PC-3 (cell line): ENCODE results near the gene TACO1. TPM values are rescaled to one million over a fixed set of nuclear protein-coding genes. Genes with fewer than 3 reads are reported as not detected.
A peak's percentile ranks its signal among the peaks of the same experiment; 100 is the strongest.

Source experiments
- ATAC-seq: fragments of 200-7000 bp; cut with Tn5 transposase; 2 replicates; pipeline ENCODE4 v1.9.1; 2020; ENCODE audit warnings: mild to moderate bottlenecking, moderate library complexity
- BruUV-seq: library from RNA; stranded (reverse); fragments of 400-500 nt; replicated peaks from 2 replicates; lab custom pipeline; 2021; lab: Mats Ljungman, UMichigan
- CTCF ChIA-PET: fragments of 300-600 bp; sonication (Branson Sonifier 250); formaldehyde crosslinking; loops from one replicate; lab custom pipeline; 2022; ENCODE audit warnings: antibody characterized with exemption; lab: Charles Lee
- POLR2A ChIA-PET: fragments of 300-600 bp; sonication (Branson Sonifier 250); formaldehyde crosslinking; loops from one replicate; lab custom pipeline; 2022; ENCODE audit warnings: antibody characterized with exemption; ENCODE audit not compliant: unreplicated experiment; lab: Charles Lee
- DNase-seq: peaks from one replicate; pipeline ENCODE4 v3.0.0-alpha.2; 2015
- H2AFZ ChIP-seq: fragments of 300-600 bp; sonication (generic); 2 replicates; pipeline ENCODE4 v1.6.0; 2016; ENCODE audit warnings: antibody characterized with exemption, low read length
- H3F3A ChIP-seq: fragments of 300-600 bp; sonication (generic); one replicate; pipeline ENCODE4 v1.6.0; 2017; ENCODE audit warnings: antibody characterized with exemption, low read length, control low read depth, mild to moderate bottlenecking; ENCODE audit not compliant: unreplicated experiment
- H3K27ac ChIP-seq: fragments of 300-600 bp; sonication (generic); 2 replicates; pipeline ENCODE4 v1.5.1; 2016; ENCODE audit warnings: mild to moderate bottlenecking, low read length
- H3K27me3 ChIP-seq: fragments of 300-600 bp; sonication (generic); 2 replicates; pipeline ENCODE4 v1.6.1; 2016; ENCODE audit warnings: low read length, mixed read lengths
- H3K36me3 ChIP-seq: fragments of 300-600 bp; sonication (generic); 2 replicates; pipeline ENCODE4 v1.6.1; 2016; ENCODE audit warnings: low read depth, mixed run types, low read length, mixed read lengths
- H3K4me1 ChIP-seq: fragments of 300-600 bp; sonication (generic); 2 replicates; pipeline ENCODE4 v1.5.1; 2016; ENCODE audit warnings: low read length; ENCODE audit not compliant: insufficient read depth
- H3K4me2 ChIP-seq: fragments of 300-600 bp; sonication (generic); 2 replicates; pipeline ENCODE4 v1.6.0; 2016; ENCODE audit warnings: low read length
- H3K4me3 ChIP-seq: fragments of 300-600 bp; sonication (generic); 2 replicates; pipeline ENCODE4 v1.5.1; 2016; ENCODE audit warnings: mild to moderate bottlenecking, low read length, mixed read lengths
- H3K79me2 ChIP-seq: fragments of 300-600 bp; sonication (generic); 2 replicates; pipeline ENCODE4 v1.6.1; 2017; ENCODE audit warnings: low read length, mixed read lengths
- H3K9ac ChIP-seq: fragments of 300-600 bp; sonication (generic); 2 replicates; pipeline ENCODE4 v1.6.0; 2016; ENCODE audit warnings: mild to moderate bottlenecking, low read length
- H3K9me2 ChIP-seq: fragments of 300-600 bp; sonication (generic); replicated peaks from 2 replicates; pipeline ENCODE4 v1.6.1; 2016; ENCODE audit warnings: mixed run types, low read length, mixed read lengths
- H3K9me3 ChIP-seq: fragments of 300-600 bp; sonication (generic); 2 replicates; pipeline ENCODE4 v1.6.1; 2016; ENCODE audit warnings: low read length, mixed read lengths
- H4K20me1 ChIP-seq: fragments of 300-600 bp; sonication (generic); 2 replicates; pipeline ENCODE4 v1.6.1; 2016; ENCODE audit warnings: low read length, mixed read lengths
- EZH2 ChIP-seq: fragments of 300-600 bp; sonication (generic); IDR thresholded peaks from one replicate; pipeline ENCODE4 v1.6.1; 2017; ENCODE audit warnings: antibody characterized with exemption, mild to moderate bottlenecking, low read length; ENCODE audit not compliant: unreplicated experiment
- EZH2phosphoT487 ChIP-seq: fragments of 300-600 bp; sonication (generic); IDR thresholded peaks from 2 replicates; pipeline ENCODE4 v1.6.1; 2018; ENCODE audit warnings: mild to moderate bottlenecking, antibody characterized with exemption, low read length, borderline replicate concordance
- intact Hi-C: fragments of 100-400 bp; cut with micrococcal nuclease; formaldehyde crosslinking; loops from 2 replicates; pipeline ENCODE4 v1.9.0; 2023
- total RNA-seq: library from RNA; depleted of rRNA; stranded (reverse); fragments of >200 nt; gene quantifications from 2 replicates; pipeline ENCODE4 v1.2.3, GENCODE V29; 2014
- TF ChIP-seq, protein P1 (sequence below): fragments of 300-600 bp; sonication (generic); conservative IDR thresholded peaks from 2 replicates; pipeline ENCODE4 v1.5.1; 2017; ENCODE audit warnings: antibody characterized with exemption, low read depth, mild to moderate bottlenecking, low read length

Gene TACO1
- total RNA-seq, 1 experiment from 2014 or later = 47.9 TPM

DNA sequence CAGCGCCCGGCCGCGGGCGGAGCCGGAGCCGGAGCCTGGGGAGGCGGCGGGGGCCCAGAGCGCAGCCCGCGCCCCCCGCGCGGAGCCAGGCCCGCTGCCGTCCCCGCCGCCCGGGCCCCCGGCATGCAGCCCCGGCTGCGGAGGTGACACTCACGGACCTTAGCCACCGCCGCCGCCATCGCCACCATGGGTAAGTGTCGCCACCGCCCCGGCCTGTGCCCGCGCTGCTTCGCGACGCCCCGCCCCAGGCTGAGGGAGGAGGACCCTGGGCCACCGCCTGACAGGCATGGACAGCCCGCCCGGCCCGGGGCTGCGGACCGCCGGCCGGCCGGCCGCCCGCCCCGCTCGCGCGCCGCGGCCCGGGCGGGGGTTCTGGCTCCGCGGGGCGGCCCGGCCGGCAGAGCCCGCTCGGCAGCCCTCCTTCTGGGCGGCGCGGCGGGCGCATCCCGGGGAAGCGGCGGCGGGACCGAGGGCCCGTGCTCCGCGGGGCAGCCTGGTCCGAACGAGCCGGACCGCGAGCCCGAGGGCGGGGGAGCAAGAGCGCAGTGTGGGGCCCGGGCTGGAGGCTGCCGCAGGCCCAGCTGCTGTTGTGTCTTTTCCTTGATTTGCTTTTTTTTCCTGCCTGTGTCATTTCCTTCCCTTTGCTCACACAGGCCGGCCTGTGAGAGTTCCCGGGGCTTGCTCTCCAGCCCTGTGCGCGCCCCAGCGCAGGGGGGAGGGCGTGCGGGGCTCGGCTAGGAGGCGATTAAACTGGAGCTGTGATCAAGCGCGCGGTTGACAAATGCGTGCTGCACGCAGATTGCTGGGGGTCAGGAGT is 22.1 kb downstream of the TACO1 start:
- H2AFZ ChIP-seq = peak overlapping the region; percentile 86
- POLR2A ChIA-PET = interaction anchor here (0.5 to 0.6 kb wide), 2 partner anchors 19 to 73 kb away, joined by 3 read pairs; no protein-coding TSS in a partner anchor
- no TSS peak for BruUV-seq
- peak overlapping the region; percentile 59 for H3K9ac ChIP-seq
- H4K20me1 ChIP-seq = 0 out of 2 replicates have a peak, but pooled peaks cover 4% of the 10 kb centered on the region
- no peaks in the 10 kb centered on the region for H3K36me3 ChIP-seq
- peak overlapping the region; percentile 93 for H3K4me2 ChIP-seq
- no peaks in the 10 kb centered on the region for H3F3A ChIP-seq
- peak overlapping the region; percentile 82 for H3K4me3 ChIP-seq
- no peaks in the 10 kb centered on the region for H3K9me2 ChIP-seq
- H3K79me2 ChIP-seq = peaks cover 44% of the 10 kb centered on the region
- intact Hi-C loops = loop anchor here (5.0 kb wide), 2 partner anchors 75 to 120 kb away; partner anchors contain the start of gene STRADA
- no peaks in the 10 kb centered on the region for H3K9me3 ChIP-seq
- ATAC-seq (peak; percentile 56), DNase-seq (peak; percentile 58)
- H3K27ac ChIP-seq = no peak overlapping the region
- no peaks in the 10 kb centered on the region for H3K27me3 ChIP-seq
- TF ChIP-seq EZH2 (no peak), EZH2phosphoT487 (no peak)
- TF ChIP-seq, protein P1, sequence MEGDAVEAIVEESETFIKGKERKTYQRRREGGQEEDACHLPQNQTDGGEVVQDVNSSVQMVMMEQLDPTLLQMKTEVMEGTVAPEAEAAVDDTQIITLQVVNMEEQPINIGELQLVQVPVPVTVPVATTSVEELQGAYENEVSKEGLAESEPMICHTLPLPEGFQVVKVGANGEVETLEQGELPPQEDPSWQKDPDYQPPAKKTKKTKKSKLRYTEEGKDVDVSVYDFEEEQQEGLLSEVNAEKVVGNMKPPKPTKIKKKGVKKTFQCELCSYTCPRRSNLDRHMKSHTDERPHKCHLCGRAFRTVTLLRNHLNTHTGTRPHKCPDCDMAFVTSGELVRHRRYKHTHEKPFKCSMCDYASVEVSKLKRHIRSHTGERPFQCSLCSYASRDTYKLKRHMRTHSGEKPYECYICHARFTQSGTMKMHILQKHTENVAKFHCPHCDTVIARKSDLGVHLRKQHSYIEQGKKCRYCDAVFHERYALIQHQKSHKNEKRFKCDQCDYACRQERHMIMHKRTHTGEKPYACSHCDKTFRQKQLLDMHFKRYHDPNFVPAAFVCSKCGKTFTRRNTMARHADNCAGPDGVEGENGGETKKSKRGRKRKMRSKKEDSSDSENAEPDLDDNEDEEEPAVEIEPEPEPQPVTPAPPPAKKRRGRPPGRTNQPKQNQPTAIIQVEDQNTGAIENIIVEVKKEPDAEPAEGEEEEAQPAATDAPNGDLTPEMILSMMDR = no peak
- CTCF ChIA-PET = interaction anchor here (0.5 to 1.5 kb wide), 4 partner anchors 11 to 799 kb away, joined by 3 to 16 read pairs (median 4); no protein-coding TSS in a partner anchor
- H3K4me1 ChIP-seq = peaks cover 26% of the 10 kb centered on the region

DNA sequence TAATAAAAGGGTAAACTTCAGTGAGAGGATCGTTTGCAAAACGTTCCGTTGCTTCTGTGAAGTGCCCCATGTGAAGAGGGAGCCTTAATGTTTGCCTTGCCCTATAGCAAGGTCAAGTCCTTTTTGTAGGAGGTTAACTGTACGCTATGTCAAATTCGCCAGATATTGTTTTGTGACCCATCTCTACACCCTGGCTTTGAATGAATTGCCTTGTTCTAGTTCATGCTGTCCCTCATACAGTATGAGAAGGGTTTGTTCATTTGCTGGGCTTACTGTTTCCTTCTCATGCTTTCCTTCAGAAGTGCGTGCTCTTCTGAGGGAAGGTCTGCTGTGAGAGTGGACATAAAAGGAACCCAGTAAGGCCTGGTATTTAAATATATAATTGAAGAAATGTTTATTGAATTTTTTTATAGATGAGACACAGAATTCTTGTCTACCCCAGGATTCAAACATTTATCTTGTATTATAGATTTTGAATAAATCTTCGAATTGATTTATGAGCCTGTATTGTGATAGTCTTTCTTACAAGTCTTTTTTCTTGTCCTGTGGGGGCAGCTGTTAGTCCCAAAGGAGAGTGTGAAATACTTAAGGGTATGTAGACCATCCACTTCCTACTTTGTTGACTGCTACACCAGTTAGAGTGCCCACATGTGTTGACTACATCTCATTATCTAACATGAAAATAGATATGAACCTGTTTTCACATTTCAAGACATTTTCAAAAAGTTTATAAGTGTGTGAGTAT is 23.3 kb downstream of the TACO1 start:
- TF ChIP-seq EZH2phosphoT487 = no peak
- no peak for TF ChIP-seq EZH2
- Histone ChIP-seq H3K79me2 (peaks cover 44% of the 10 kb centered on the region), H3F3A (no peaks in the 10 kb centered on the region), H3K36me3 (no peaks in the 10 kb centered on the region), H4K20me1 (0 out of 2 replicates have a peak, but pooled peaks cover 4% of the 10 kb centered on the region), H3K27ac (no peak overlapping the region), H3K9me3 (no peaks in the 10 kb centered on the region), H2AFZ (peak overlapping the region; percentile 86), H3K9ac (peak overlapping the region; percentile 59), H3K9me2 (no peaks in the 10 kb centered on the region), H3K4me3 (peak overlapping the region; percentile 82), H3K4me1 (peaks cover 26% of the 10 kb centered on the region), H3K27me3 (no peaks in the 10 kb centered on the region), H3K4me2 (peak overlapping the region; percentile 93)
- TSS peak; percentile 33 for BruUV-seq
- POLR2A ChIA-PET = interaction anchor here (0.5 kb wide), 1 partner anchor 18 kb away, joined by 3 read pairs; no protein-coding TSS in a partner anchor
- DNase-seq (no peak), ATAC-seq (no peak)
- intact Hi-C loops = loop anchor here (5.0 kb wide), 2 partner anchors 73 to 118 kb away; partner anchors contain the start of gene STRADA
- CTCF ChIA-PET = no interaction called here

DNA sequence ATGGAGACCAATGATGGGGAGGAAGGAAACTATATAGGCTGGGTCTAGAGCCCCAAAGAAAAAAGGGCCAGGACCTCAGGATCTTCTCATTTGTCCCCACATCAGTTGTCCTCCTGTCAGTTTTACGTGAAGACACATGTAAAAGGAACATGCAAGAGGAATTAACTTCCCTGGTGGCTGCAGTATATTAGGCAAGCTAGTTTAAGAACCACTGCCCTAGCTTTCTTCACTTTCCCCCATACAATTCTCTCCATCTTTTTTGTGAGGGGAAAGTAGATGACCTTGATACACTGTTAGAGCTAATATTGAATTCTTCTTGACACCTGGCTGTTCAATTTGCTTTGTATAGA is 23.8 kb downstream of the TACO1 start:
- no TSS peak for BruUV-seq

More for the DNA sequence above, 23.8 kb downstream of the TACO1 start:
- no peak for ATAC-seq
- Histone ChIP-seq H3K27ac (no peak overlapping the region), H3F3A (no peaks in the 10 kb centered on the region), H4K20me1 (0 out of 2 replicates have a peak, but pooled peaks cover 4% of the 10 kb centered on the region), H3K9ac (no peak overlapping the region), H3K9me2 (no peaks in the 10 kb centered on the region), H3K4me1 (peaks cover 26% of the 10 kb centered on the region), H3K79me2 (peaks cover 44% of the 10 kb centered on the region), H3K9me3 (no peaks in the 10 kb centered on the region), H3K27me3 (no peaks in the 10 kb centered on the region), H2AFZ (no peak overlapping the region), H3K36me3 (no peaks in the 10 kb centered on the region), H3K4me2 (peak overlapping the region; percentile 93), H3K4me3 (peak overlapping the region; percentile 82; the same call in 1 of the 2 replicates)
- ChIA-PET POLR2A (no interaction called here), CTCF (no interaction called here)
- TF ChIP-seq, protein P1 = no peak
- TF ChIP-seq EZH2 (no peak), EZH2phosphoT487 (no peak)
- intact Hi-C loops = loop anchor here (5.0 kb wide), 2 partner anchors 73 to 118 kb away; partner anchors contain the start of gene STRADA
- DNase-seq = no peak
